SU-DHL-6 (cell line): ENCODE data around the gene SIGLEC9.

Source experiments
- H2AFZ ChIP-seq: fragments of 200-600 bp; sonication (generic); 2 replicates; pipeline ENCODE4 v1.6.1; 2014; ENCODE audit warnings: low read depth, mild to moderate bottlenecking, moderate library complexity, mixed read lengths, antibody characterized with exemption, low read length; ENCODE audit not compliant: severe bottlenecking
- H3F3A ChIP-seq: fragments of 200-600 bp; shearing (Covaris generic); 2 replicates; pipeline ENCODE4 v1.6.0; 2016; ENCODE audit warnings: antibody characterized with exemption, mild to moderate bottlenecking; ENCODE audit not compliant: insufficient read depth
- H3K27ac ChIP-seq: fragments of 200-600 bp; sonication (generic); 2 replicates; pipeline ENCODE4 v1.5.1; 2016; ENCODE audit warnings: low read depth, mild to moderate bottlenecking, low read length, moderate library complexity, mixed read lengths
- H3K27me3 ChIP-seq: fragments of 200-600 bp; sonication (generic), shearing (Covaris generic); 2 replicates; pipeline ENCODE4 v1.6.0; 2014; ENCODE audit warnings: mild to moderate bottlenecking, low read length
- H3K36me3 ChIP-seq: fragments of 200-600 bp; sonication (generic); 2 replicates; pipeline ENCODE4 v1.6.1; 2014; ENCODE audit warnings: mild to moderate bottlenecking, low read length, mixed read lengths
- H3K4me2 ChIP-seq: fragments of 300-600, 200-600 bp; shearing (Covaris generic), sonication (generic); 2 replicates; pipeline ENCODE4 v1.6.0; 2014; ENCODE audit warnings: low read length, low read depth, mild to moderate bottlenecking; ENCODE audit not compliant: poor library complexity, severe bottlenecking
- H3K4me3 ChIP-seq: fragments of 200-600 bp; sonication (generic); 2 replicates; pipeline ENCODE4 v1.5.1; 2014; ENCODE audit warnings: antibody characterized with exemption, low read length, mild to moderate bottlenecking, mixed read lengths; ENCODE audit not compliant: insufficient read depth, poor library complexity, severe bottlenecking
- H3K79me2 ChIP-seq: fragments of 200-600 bp; sonication (generic); 2 replicates; pipeline ENCODE4 v1.6.1; 2014; ENCODE audit warnings: mild to moderate bottlenecking, low read length, moderate library complexity; ENCODE audit not compliant: insufficient read depth
- H3K9ac ChIP-seq: fragments of 200-600 bp; sonication (generic); 2 replicates; pipeline ENCODE4 v1.7.0; 2014; ENCODE audit warnings: mild to moderate bottlenecking, low read length
- H3K9me2 ChIP-seq: fragments of 200-600 bp; sonication (generic); replicated peaks from 2 replicates; pipeline ENCODE4 v1.6.1; 2014; ENCODE audit warnings: low read length; ENCODE audit not compliant: insufficient read depth
- H3K9me3 ChIP-seq: fragments of 200-600 bp; sonication (generic); 2 replicates; pipeline ENCODE4 v1.6.1; 2014; ENCODE audit warnings: low read length, mixed read lengths; ENCODE audit not compliant: insufficient read depth
- H4K20me1 ChIP-seq: fragments of 200-600 bp; sonication (generic); 2 replicates; pipeline ENCODE4 v1.6.1; 2014; ENCODE audit warnings: low read depth, mild to moderate bottlenecking, antibody characterized with exemption, low read length, moderate library complexity, mixed read lengths
- EZH2phosphoT487 ChIP-seq: fragments of 200-600 bp; sonication (generic), shearing (Covaris generic); conservative IDR thresholded peaks from 2 replicates; pipeline ENCODE4 v1.6.1; 2018; ENCODE audit warnings: mild to moderate bottlenecking, antibody characterized with exemption, low read length, moderate library complexity, mixed read lengths
- TF ChIP-seq, protein P1 (sequence below): fragments of 200-600 bp; sonication (generic); IDR thresholded peaks from one replicate; pipeline ENCODE4 v1.5.1; 2017; ENCODE audit warnings: antibody characterized with exemption, mild to moderate bottlenecking, low read length, moderate library complexity; ENCODE audit not compliant: insufficient read depth, poor library complexity, severe bottlenecking

SIGLEC9 gene

DNA sequence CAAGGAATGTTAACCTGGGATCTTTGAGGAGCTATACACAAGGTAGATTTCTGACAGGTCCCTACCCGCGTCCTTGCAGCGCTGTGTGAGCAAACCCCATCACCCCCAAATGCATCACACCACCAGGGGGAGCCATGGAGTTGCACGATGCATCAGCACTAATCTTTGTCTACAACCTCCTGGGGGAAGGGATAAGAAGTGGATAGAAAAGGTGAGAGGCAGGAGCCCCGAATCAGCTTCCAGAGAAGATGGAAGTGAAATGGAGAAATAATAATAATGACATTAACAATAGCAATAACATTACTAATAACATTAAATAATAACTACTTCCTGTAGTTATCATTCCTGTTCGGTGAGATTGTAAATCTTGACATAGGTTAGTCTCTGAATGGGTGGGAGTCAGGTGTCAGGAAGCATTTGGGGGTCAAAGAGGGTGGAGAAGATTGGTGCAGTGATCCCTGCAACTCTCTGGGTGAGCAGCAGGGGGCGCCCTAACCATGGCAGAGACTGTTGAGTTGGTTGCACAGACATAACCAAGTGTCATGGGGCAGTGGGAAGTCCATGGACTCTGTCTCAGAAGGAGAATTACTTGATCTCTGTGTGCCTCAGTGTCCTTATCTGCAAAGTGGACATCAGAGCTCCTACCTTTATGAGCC lies 33.9 kb downstream of the SIGLEC9 start:
- Histone ChIP-seq H3K4me2 (no peak overlapping the region), H3K27me3 (no peaks in the 10 kb centered on the region), H3K9me2 (no peaks in the 10 kb centered on the region), H2AFZ (no peak overlapping the region), H3K27ac (no peak overlapping the region), H3K36me3 (no peaks in the 10 kb centered on the region), H3F3A (no peaks in the 10 kb centered on the region), H3K4me3 (no peak overlapping the region), H3K9ac (no peak overlapping the region), H4K20me1 (no peaks in the 10 kb centered on the region), H3K9me3 (no peaks in the 10 kb centered on the region), H3K79me2 (no peaks in the 10 kb centered on the region)
- TF ChIP-seq EZH2phosphoT487, result no peak
- TF ChIP-seq, protein P1, sequence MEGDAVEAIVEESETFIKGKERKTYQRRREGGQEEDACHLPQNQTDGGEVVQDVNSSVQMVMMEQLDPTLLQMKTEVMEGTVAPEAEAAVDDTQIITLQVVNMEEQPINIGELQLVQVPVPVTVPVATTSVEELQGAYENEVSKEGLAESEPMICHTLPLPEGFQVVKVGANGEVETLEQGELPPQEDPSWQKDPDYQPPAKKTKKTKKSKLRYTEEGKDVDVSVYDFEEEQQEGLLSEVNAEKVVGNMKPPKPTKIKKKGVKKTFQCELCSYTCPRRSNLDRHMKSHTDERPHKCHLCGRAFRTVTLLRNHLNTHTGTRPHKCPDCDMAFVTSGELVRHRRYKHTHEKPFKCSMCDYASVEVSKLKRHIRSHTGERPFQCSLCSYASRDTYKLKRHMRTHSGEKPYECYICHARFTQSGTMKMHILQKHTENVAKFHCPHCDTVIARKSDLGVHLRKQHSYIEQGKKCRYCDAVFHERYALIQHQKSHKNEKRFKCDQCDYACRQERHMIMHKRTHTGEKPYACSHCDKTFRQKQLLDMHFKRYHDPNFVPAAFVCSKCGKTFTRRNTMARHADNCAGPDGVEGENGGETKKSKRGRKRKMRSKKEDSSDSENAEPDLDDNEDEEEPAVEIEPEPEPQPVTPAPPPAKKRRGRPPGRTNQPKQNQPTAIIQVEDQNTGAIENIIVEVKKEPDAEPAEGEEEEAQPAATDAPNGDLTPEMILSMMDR, result peak; percentile 70

DNA sequence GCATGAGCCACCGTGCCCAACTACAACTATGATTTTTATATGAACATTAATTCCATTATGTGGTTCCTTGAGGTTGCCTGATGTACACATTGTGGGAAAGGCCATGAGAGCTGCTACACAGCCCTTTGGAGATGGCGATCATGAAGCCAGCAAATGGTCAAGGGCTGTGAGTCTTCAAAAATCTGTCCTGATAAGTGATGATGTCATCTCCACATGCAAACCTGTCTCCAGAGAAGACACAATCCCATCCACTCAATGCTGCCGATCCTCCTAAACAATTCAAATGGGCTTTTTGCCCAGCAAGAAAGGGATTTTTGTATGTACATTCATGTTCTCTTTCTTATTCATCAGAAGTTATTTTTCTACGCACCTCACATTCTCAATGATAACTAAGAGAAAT lies 35.0 kb downstream of the SIGLEC9 start:
- no peak overlapping the region for H3K9ac ChIP-seq
- H3K9me3 ChIP-seq, result no peaks in the 10 kb centered on the region
- H3K9me2 ChIP-seq, result no peaks in the 10 kb centered on the region
- H3K36me3 ChIP-seq, result no peaks in the 10 kb centered on the region
- no peak overlapping the region for H3K27ac ChIP-seq
- no peak overlapping the region for H2AFZ ChIP-seq
- no peak overlapping the region for H3K4me3 ChIP-seq
- no peaks in the 10 kb centered on the region for H3K79me2 ChIP-seq
- no peaks in the 10 kb centered on the region for H3K27me3 ChIP-seq
- H3F3A ChIP-seq, result no peaks in the 10 kb centered on the region
- no peak for TF ChIP-seq EZH2phosphoT487
- TF ChIP-seq, protein P1, result no peak
- H3K4me2 ChIP-seq, result no peak overlapping the region
- H4K20me1 ChIP-seq, result no peaks in the 10 kb centered on the region

DNA sequence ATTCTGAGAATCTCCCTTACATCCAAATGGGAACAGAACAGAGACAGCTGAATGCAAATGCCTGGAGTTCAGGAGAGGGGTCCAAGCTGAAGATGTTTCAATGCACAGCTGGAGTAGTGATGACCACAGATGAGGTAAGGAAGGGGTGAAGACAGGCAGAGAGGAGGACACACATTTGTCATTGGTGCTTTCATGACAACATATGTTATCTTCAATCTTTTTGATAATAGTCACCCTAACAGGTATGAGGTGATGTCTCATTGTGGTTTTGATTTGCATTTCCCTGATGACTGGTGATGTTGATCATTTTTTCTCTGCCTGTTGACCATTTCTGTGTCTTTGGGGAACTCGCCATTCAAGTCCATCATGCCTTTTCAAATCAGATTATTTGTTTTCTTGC lies 36.6 kb downstream of the SIGLEC9 start:
- no peaks in the 10 kb centered on the region for H4K20me1 ChIP-seq
- H3K79me2 ChIP-seq, result no peaks in the 10 kb centered on the region
- H3K4me2 ChIP-seq, result no peak overlapping the region
- no peaks in the 10 kb centered on the region for H3K9me2 ChIP-seq
- H3K9ac ChIP-seq, result no peak overlapping the region
- H3K27ac ChIP-seq, result no peak overlapping the region
- no peaks in the 10 kb centered on the region for H3K9me3 ChIP-seq
- no peak overlapping the region for H3K4me3 ChIP-seq
- no peaks in the 10 kb centered on the region for H3K36me3 ChIP-seq
- no peak overlapping the region for H2AFZ ChIP-seq
- no peaks in the 10 kb centered on the region for H3F3A ChIP-seq
- TF ChIP-seq, protein P1, result no peak
- TF ChIP-seq EZH2phosphoT487, result no peak
- H3K27me3 ChIP-seq, result no peaks in the 10 kb centered on the region
